HepG2 (cell line): Measurements from ENCODE around the gene ANKUB1. TPM values are rescaled to one million over a fixed set of nuclear protein-coding genes. Genes with fewer than 3 reads are reported as not detected.

Experiments
- ATF1 ChIP-seq: IDR thresholded peaks from 2 replicates; pipeline ENCODE4 v1.6.1; 2016; ENCODE audit warnings: mild to moderate bottlenecking, control low read depth
- CSRNP1 ChIP-seq: sonication (generic); formaldehyde crosslinking; IDR thresholded peaks from 2 replicates; pipeline ENCODE4 v1.8.1; 2023; ENCODE audit warnings: mild to moderate bottlenecking, missing genetic modification reagents
- EZH2 ChIP-seq: conservative IDR thresholded peaks from 2 replicates; pipeline ENCODE4 v1.6.1; 2012; ENCODE audit warnings: mild to moderate bottlenecking, low read depth, low read length, moderate library complexity
- GMEB2 ChIP-seq: IDR thresholded peaks from 2 replicates; pipeline ENCODE4 v1.6.1; 2016; ENCODE audit warnings: missing biosample characterization, missing genetic modification reagents, low read depth
- GRHL1 ChIP-seq: sonication (generic); formaldehyde crosslinking; conservative IDR thresholded peaks from 2 replicates; pipeline ENCODE4 v1.8.0; 2022; ENCODE audit warnings: missing genetic modification reagents
- HOXA3 ChIP-seq: sonication (generic); formaldehyde crosslinking; IDR thresholded peaks from 2 replicates; pipeline ENCODE4 v1.5.0; 2020; ENCODE audit warnings: missing genetic modification reagents
- MAX ChIP-seq: IDR thresholded peaks from 2 replicates; pipeline ENCODE4 v1.6.1; 2012; ENCODE audit warnings: inconsistent platforms
- MBD4 ChIP-seq: IDR thresholded peaks from 2 replicates; pipeline ENCODE4 v1.6.1; 2012; ENCODE audit warnings: low read length, inconsistent platforms, borderline replicate concordance
- MED13 ChIP-seq: sonication (generic); formaldehyde crosslinking; IDR thresholded peaks from 2 replicates; pipeline ENCODE4 v1.5.0; 2020; ENCODE audit warnings: missing genetic modification reagents
- NCOA2 ChIP-seq: sonication (generic); formaldehyde crosslinking; IDR thresholded peaks from 2 replicates; pipeline ENCODE4 v1.8.0; 2022; ENCODE audit warnings: inconsistent platforms
- SIX4 ChIP-seq: sonication (generic); formaldehyde crosslinking; IDR thresholded peaks from 2 replicates; pipeline ENCODE4 v1.4.0; 2020; ENCODE audit warnings: missing genetic modification reagents
- SNAPC5 ChIP-seq: sonication (generic); formaldehyde crosslinking; IDR thresholded peaks from 2 replicates; pipeline ENCODE4 v1.8.1; 2023; ENCODE audit warnings: mild to moderate bottlenecking, missing genetic modification reagents, borderline replicate concordance
- SPEN ChIP-seq: sonication (generic); formaldehyde crosslinking; IDR thresholded peaks from 2 replicates; pipeline ENCODE4 v1.5.1; 2020; ENCODE audit warnings: low read depth, mild to moderate bottlenecking, missing genetic modification reagents
- SSRP1 ChIP-seq: IDR thresholded peaks from 2 replicates; pipeline ENCODE4 v1.6.1; 2016; ENCODE audit warnings: control low read depth
- TEAD3 ChIP-seq: optimal IDR thresholded peaks from 2 replicates; pipeline ENCODE3; 2016; ENCODE audit warnings: borderline replicate concordance
- TOE1 ChIP-seq: sonication (generic); formaldehyde crosslinking; IDR thresholded peaks from 2 replicates; pipeline ENCODE4 v1.4.0; 2020; ENCODE audit warnings: mild to moderate bottlenecking, missing genetic modification reagents
- TSC22D2 ChIP-seq: sonication (generic); formaldehyde crosslinking; IDR thresholded peaks from 2 replicates; pipeline ENCODE4 v1.5.1; 2020; ENCODE audit warnings: missing genetic modification reagents, mild to moderate bottlenecking, borderline replicate concordance
- ZBTB20 ChIP-seq: sonication (generic); formaldehyde crosslinking; IDR thresholded peaks from 2 replicates; pipeline ENCODE4 v1.8.1; 2023; ENCODE audit warnings: missing genetic modification reagents, low read depth, mild to moderate bottlenecking, borderline replicate concordance
- ZBTB38 ChIP-seq: sonication (generic); formaldehyde crosslinking; IDR thresholded peaks from 2 replicates; pipeline ENCODE4 v1.5.1; 2020; ENCODE audit warnings: mild to moderate bottlenecking, missing genetic modification reagents
- ZNF207 ChIP-seq: fragments of 450-650 bp; IDR thresholded peaks from 2 replicates; pipeline ENCODE4 v1.6.1; 2016; ENCODE audit warnings: antibody characterized with exemption, borderline replicate concordance
- ZNF235 ChIP-seq: sonication (generic); formaldehyde crosslinking; IDR thresholded peaks from 2 replicates; pipeline ENCODE4 v1.8.1; 2023; ENCODE audit warnings: mild to moderate bottlenecking, missing genetic modification reagents, borderline replicate concordance
- ZNF354B ChIP-seq: sonication (generic); formaldehyde crosslinking; IDR thresholded peaks from 2 replicates; pipeline ENCODE4 v1.8.0; 2022; ENCODE audit warnings: mild to moderate bottlenecking, missing genetic modification reagents
- ZNF546 ChIP-seq: sonication (generic); formaldehyde crosslinking; conservative IDR thresholded peaks from 2 replicates; pipeline ENCODE4 v1.8.1; 2023; ENCODE audit warnings: mild to moderate bottlenecking, missing genetic modification reagents
- ZNF597 ChIP-seq: sonication (generic); formaldehyde crosslinking; IDR thresholded peaks from 2 replicates; pipeline ENCODE4 v1.5.0; 2020; ENCODE audit warnings: missing genetic modification reagents
- ZSCAN22 ChIP-seq: sonication (generic); formaldehyde crosslinking; IDR thresholded peaks from 2 replicates; pipeline ENCODE4 v1.4.0; 2020; ENCODE audit warnings: mild to moderate bottlenecking, missing genetic modification reagents
- polyA plus RNA-seq, 8 experiments: library from polyadenylated mRNA; depleted of rRNA in 3 of 8; stranded (reverse) in 7 of 8; unstranded in 1 of 8; fragments of >200 nt; fragmentation: Illumina TruSeq in 4 of 8; extraction: Trizol in 4 of 8; gene quantifications; 2 replicates each; pipeline versions ENCODE4 v1.2.1 to v1.2.3, GENCODE V29; 2011 to 2016; ENCODE audit warnings: low read depth in 4 of 8, missing spikeins in 1 of 8, mixed read lengths in 1 of 8; ENCODE audit not compliant: insufficient read depth in 1 of 8
- total RNA-seq, 5 experiments: library from RNA; depleted of rRNA; stranded (reverse); fragments of >200 nt; fragmentation: Illumina TruSeq; extraction: Trizol; gene quantifications; 2 replicates each; pipeline ENCODE4 v1.2.3, GENCODE V29; 2016; ENCODE audit warnings: low read depth in 1 of 5

ANKUB1 gene
- total and polyA plus RNA-seq, 2 of the 13 experiments (the other 11 are each of a cell fraction or from before 2014, with no cell fraction given) = not detected

- TF ChIP-seq SNAPC5 (CRISPR knock-in tag) (no peak), CSRNP1 (CRISPR knock-in tag) (peak; percentile 76; the same call in 1 of the 2 replicates), ZNF235 (CRISPR knock-in tag) (no peak), ZNF546 (CRISPR knock-in tag) (no peak), ZSCAN22 (CRISPR knock-in tag) (no peak), MED13 (CRISPR knock-in tag) (peak; percentile 59; the same call in 1 of the 2 replicates), SPEN (peak; percentile 90), SSRP1 (CRISPR knock-in tag) (peak; percentile 63; the same call in 1 of the 2 replicates), ATF1 (peak; percentile 70; the same call in 1 of the 2 replicates), ZNF597 (CRISPR knock-in tag) (no peak), NCOA2 (CRISPR knock-in tag) (peak; percentile 64), HOXA3 (peak; percentile 96), EZH2 (no peak), GMEB2 (peak; percentile 67), GRHL1 (CRISPR knock-in tag) (no peak), ZNF207 (no peak), TSC22D2 (CRISPR knock-in tag) (peak; percentile 92; the same call in 1 of the 2 replicates), TOE1 (CRISPR knock-in tag) (peak; percentile 93; the same call in 1 of the 2 replicates), ZBTB20 (peak; percentile 53; the same call in 1 of the 2 replicates), MBD4 (no peak), SIX4 (CRISPR knock-in tag) (no peak), TEAD3 (CRISPR knock-in tag) (peak; percentile 78), MAX (peak; percentile 68), ZNF354B (CRISPR knock-in tag) (no peak), ZBTB38 (CRISPR knock-in tag) (peak; percentile 23; the same call in 1 of the 2 replicates)
Measured at GRCh38 chr3:149752051-149752787, 40.1 kb downstream of the ANKUB1 start, which contains the start of gene COMMD2 (continued).
